ENCODE results near the gene ZMYM4.
"Not testable (repeated sequence)": the region's sequence is repeated elsewhere in the genome, so short reads cannot be mapped to it uniquely, and the experiment has no call there.

ZMYM4 gene

GRCh38 chr1:35268282-35269200 is at the start of gene ZMYM4:
Gene ZMYM4, plus strand, starts transcription at chr1:35268709. Its CDS starts 338 bp downstream, at chr1:35269047.
- Histone ChIP-seq H3K9me3 (ENCODE audit: control insufficient read depth in 1 of 2, low read length in 2 of 2) (no peaks in the 10 kb centered on the region), H3K36me3 (ENCODE audit: control insufficient read depth in 1 of 2, insufficient read depth in 2 of 2, low read length in 2 of 2) (no peaks in the 10 kb centered on the region), H3K4me1 (ENCODE audit: control insufficient read depth in 1 of 2, insufficient read depth in 2 of 2, low read length in 2 of 2) (peaks cover 0 to 17% of the 10 kb centered on the region in 2 donors), H3K4me3 (ENCODE audit: low read depth in 1 of 2, low read length in 2 of 2) (peak within 1 kb of the TSS; percentile 72 to 84), H3K27ac (ENCODE audit: low read length) (no peak within 1 kb of the TSS), H3K27me3 (ENCODE audit: low read depth, low read length) (no peaks in the 10 kb centered on the region)

GRCh38 chr1:35220976-35221375 is 47.5 kb upstream of the ZMYM4 start:
- no peak overlapping the region for H3K4me3 ChIP-seq (ENCODE audit: low read depth in 1 of 2, low read length in 2 of 2)
- peaks cover 0 to 13% of the 10 kb centered on the region in 2 donors for H3K4me1 ChIP-seq (ENCODE audit: control insufficient read depth in 1 of 2, insufficient read depth in 2 of 2, low read length in 2 of 2)
- H3K36me3 ChIP-seq (ENCODE audit: control insufficient read depth in 1 of 2, insufficient read depth in 2 of 2, low read length in 2 of 2), result no peaks in the 10 kb centered on the region

GRCh38 chr1:35222322-35223083 is 46.0 kb upstream of the ZMYM4 start:
- no peaks in the 10 kb centered on the region for H3K36me3 ChIP-seq (ENCODE audit: control insufficient read depth in 1 of 2, insufficient read depth in 2 of 2, low read length in 2 of 2)
- no peaks in the 10 kb centered on the region for H3K9me3 ChIP-seq (ENCODE audit: control insufficient read depth in 1 of 2, low read length in 2 of 2)
- H3K27ac ChIP-seq (ENCODE audit: low read length), result peak overlapping the region; percentile 29
- peaks cover 0 to 13% of the 10 kb centered on the region in 2 donors for H3K4me1 ChIP-seq (ENCODE audit: control insufficient read depth in 1 of 2, insufficient read depth in 2 of 2, low read length in 2 of 2)
- no peak overlapping the region for H3K4me3 ChIP-seq (ENCODE audit: low read depth in 1 of 2, low read length in 2 of 2)
- no peaks in the 10 kb centered on the region for H3K27me3 ChIP-seq (ENCODE audit: low read depth, low read length)

More at GRCh38 chr1:35220976-35221375, 47.5 kb upstream of the ZMYM4 start:
- Histone ChIP-seq H3K9me3 (ENCODE audit: control insufficient read depth in 1 of 2, low read length in 2 of 2) (no peaks in the 10 kb centered on the region), H3K27me3 (ENCODE audit: low read depth, low read length) (no peaks in the 10 kb centered on the region), H3K27ac (ENCODE audit: low read length) (no peak overlapping the region)

- no peaks in the 10 kb centered on the region for H3K36me3 ChIP-seq (ENCODE audit: control insufficient read depth in 1 of 2, insufficient read depth in 2 of 2, low read length in 2 of 2)
- H3K27me3 ChIP-seq (ENCODE audit: low read depth, low read length), result no peaks in the 10 kb centered on the region
- peaks cover 0 to 13% of the 10 kb centered on the region in 2 donors for H3K4me1 ChIP-seq (ENCODE audit: control insufficient read depth in 1 of 2, insufficient read depth in 2 of 2, low read length in 2 of 2)
- H3K9me3 ChIP-seq (ENCODE audit: control insufficient read depth in 1 of 2, low read length in 2 of 2), result no peaks in the 10 kb centered on the region
- H3K27ac ChIP-seq (ENCODE audit: low read length), result peak overlapping the region; percentile 16
- H3K4me3 ChIP-seq (ENCODE audit: low read depth in 1 of 2, low read length in 2 of 2), result no peak overlapping the region
These were observed 45.4 kb upstream of the ZMYM4 start for GRCh38 chr1:35223084-35223630.

- peaks cover 0 to 13% of the 10 kb centered on the region in 2 donors for H3K4me1 ChIP-seq (ENCODE audit: control insufficient read depth in 1 of 2, insufficient read depth in 2 of 2, low read length in 2 of 2)
- H3K27me3 ChIP-seq (ENCODE audit: low read depth, low read length), result no peaks in the 10 kb centered on the region
- no peak overlapping the region for H3K4me3 ChIP-seq (ENCODE audit: low read depth in 1 of 2, low read length in 2 of 2)
- H3K36me3 ChIP-seq (ENCODE audit: control insufficient read depth in 1 of 2, insufficient read depth in 2 of 2, low read length in 2 of 2), result no peaks in the 10 kb centered on the region
- no peak overlapping the region for H3K27ac ChIP-seq (ENCODE audit: low read length)
- H3K9me3 ChIP-seq (ENCODE audit: control insufficient read depth in 1 of 2, low read length in 2 of 2), result no peaks in the 10 kb centered on the region
These were observed 42.0 kb upstream of the ZMYM4 start for GRCh38 chr1:35226546-35226945.

GRCh38 chr1:35229587-35230360 is 38.7 kb upstream of the ZMYM4 start:
- Histone ChIP-seq H3K4me1 (ENCODE audit: control insufficient read depth in 1 of 2, insufficient read depth in 2 of 2, low read length in 2 of 2) (no peaks in the 10 kb centered on the region), H3K27me3 (ENCODE audit: low read depth, low read length) (no peaks in the 10 kb centered on the region), H3K4me3 (ENCODE audit: low read depth in 1 of 2, low read length in 2 of 2) (no peak overlapping the region), H3K9me3 (ENCODE audit: control insufficient read depth in 1 of 2, low read length in 2 of 2) (no peaks in the 10 kb centered on the region), H3K36me3 (ENCODE audit: control insufficient read depth in 1 of 2, insufficient read depth in 2 of 2, low read length in 2 of 2) (no peaks in the 10 kb centered on the region), H3K27ac (ENCODE audit: low read length) (no peak overlapping the region)

GRCh38 chr1:35231287-35231686 is 37.2 kb upstream of the ZMYM4 start:
- Histone ChIP-seq H3K36me3 (ENCODE audit: control insufficient read depth in 1 of 2, insufficient read depth in 2 of 2, low read length in 2 of 2) (no peaks in the 10 kb centered on the region), H3K27me3 (ENCODE audit: low read depth, low read length) (no peaks in the 10 kb centered on the region), H3K4me3 (ENCODE audit: low read depth in 1 of 2, low read length in 2 of 2) (no peak overlapping the region), H3K27ac (ENCODE audit: low read length) (no peak overlapping the region), H3K9me3 (ENCODE audit: control insufficient read depth in 1 of 2, low read length in 2 of 2) (no peaks in the 10 kb centered on the region), H3K4me1 (ENCODE audit: control insufficient read depth in 1 of 2, insufficient read depth in 2 of 2, low read length in 2 of 2) (no peaks in the 10 kb centered on the region)

- H3K9me3 ChIP-seq (ENCODE audit: control insufficient read depth in 1 of 2, low read length in 2 of 2); H3K36me3 ChIP-seq (ENCODE audit: control insufficient read depth in 1 of 2, insufficient read depth in 2 of 2, low read length in 2 of 2); H3K4me1 ChIP-seq (ENCODE audit: control insufficient read depth in 1 of 2, insufficient read depth in 2 of 2, low read length in 2 of 2); H3K4me3 ChIP-seq (ENCODE audit: low read depth in 1 of 2, low read length in 2 of 2); H3K27ac ChIP-seq (ENCODE audit: low read length); H3K27me3 ChIP-seq (ENCODE audit: low read depth, low read length): not testable (repeated sequence)
These were observed 31.7 kb upstream of the ZMYM4 start for GRCh38 chr1:35236772-35237171.

- Histone ChIP-seq H3K9me3 (ENCODE audit: control insufficient read depth in 1 of 2, low read length in 2 of 2) (no peaks in the 10 kb centered on the region), H3K27me3 (ENCODE audit: low read depth, low read length) (no peaks in the 10 kb centered on the region), H3K27ac (ENCODE audit: low read length) (no peak overlapping the region), H3K4me3 (ENCODE audit: low read depth in 1 of 2, low read length in 2 of 2) (no peak overlapping the region), H3K4me1 (ENCODE audit: control insufficient read depth in 1 of 2, insufficient read depth in 2 of 2, low read length in 2 of 2) (no peaks in the 10 kb centered on the region), H3K36me3 (ENCODE audit: control insufficient read depth in 1 of 2, insufficient read depth in 2 of 2, low read length in 2 of 2) (no peaks in the 10 kb centered on the region)
These were observed 24.8 kb upstream of the ZMYM4 start for GRCh38 chr1:35243691-35244090.

- H3K27me3 ChIP-seq (ENCODE audit: low read depth, low read length), result no peaks in the 10 kb centered on the region
- no peaks in the 10 kb centered on the region for H3K36me3 ChIP-seq (ENCODE audit: control insufficient read depth in 1 of 2, insufficient read depth in 2 of 2, low read length in 2 of 2)
- no peak overlapping the region for H3K4me3 ChIP-seq (ENCODE audit: low read depth in 1 of 2, low read length in 2 of 2)
- H3K9me3 ChIP-seq (ENCODE audit: control insufficient read depth in 1 of 2, low read length in 2 of 2), result no peaks in the 10 kb centered on the region
- H3K4me1 ChIP-seq (ENCODE audit: control insufficient read depth in 1 of 2, insufficient read depth in 2 of 2, low read length in 2 of 2), result no peaks in the 10 kb centered on the region
- H3K27ac ChIP-seq (ENCODE audit: low read length), result no peak overlapping the region
These were observed 21.3 kb upstream of the ZMYM4 start for GRCh38 chr1:35247256-35247655.

GRCh38 chr1:35253941-35254340 is 14.6 kb upstream of the ZMYM4 start:
- H3K4me3 ChIP-seq (ENCODE audit: low read depth in 1 of 2, low read length in 2 of 2), result no peak overlapping the region
- H3K4me1 ChIP-seq (ENCODE audit: control insufficient read depth in 1 of 2, insufficient read depth in 2 of 2, low read length in 2 of 2), result no peaks in the 10 kb centered on the region
- H3K36me3 ChIP-seq (ENCODE audit: control insufficient read depth in 1 of 2, insufficient read depth in 2 of 2, low read length in 2 of 2), result no peaks in the 10 kb centered on the region
- no peak overlapping the region for H3K27ac ChIP-seq (ENCODE audit: low read length)
- H3K27me3 ChIP-seq (ENCODE audit: low read depth, low read length), result no peaks in the 10 kb centered on the region
- no peaks in the 10 kb centered on the region for H3K9me3 ChIP-seq (ENCODE audit: control insufficient read depth in 1 of 2, low read length in 2 of 2)

Measured in muscle layer of duodenum (tissue), 2 donors.